ENCODE results near the gene PURB.
"Not testable (repeated sequence)": the region's sequence is repeated elsewhere in the genome, so short reads cannot be mapped to it uniquely, and the experiment has no call there.

Gene PURB

DNA sequence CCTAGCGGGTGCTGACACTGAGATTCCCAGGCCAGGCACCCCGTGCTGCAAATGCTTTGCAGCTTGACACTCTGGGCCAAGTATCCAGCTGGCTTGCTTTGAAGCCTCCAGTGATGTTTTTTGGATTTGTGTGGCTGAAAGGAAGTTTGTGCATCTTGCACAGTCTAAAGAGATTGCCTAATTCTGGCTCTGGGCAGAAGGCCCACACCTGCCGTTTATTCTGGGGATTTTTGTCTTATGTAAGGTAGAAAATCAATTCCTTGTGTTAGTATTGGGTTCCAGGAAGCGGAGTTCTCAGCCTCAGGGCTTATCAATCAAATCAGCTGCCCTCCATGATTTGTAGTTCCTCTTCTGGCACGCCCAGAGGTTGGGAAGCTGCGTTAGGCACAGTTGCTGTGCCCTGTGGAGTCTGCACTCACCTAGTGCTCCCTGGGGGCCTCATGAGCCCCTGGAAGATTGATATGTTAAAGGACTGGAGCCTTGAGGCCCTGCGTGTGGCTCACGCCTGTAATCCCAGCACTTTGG lies 8.4 kb upstream of the PURB start:
- in situ Hi-C loops (cut with HindIII; ENCODE audit: low sequenced_read_pairs) = no loop called here

DNA sequence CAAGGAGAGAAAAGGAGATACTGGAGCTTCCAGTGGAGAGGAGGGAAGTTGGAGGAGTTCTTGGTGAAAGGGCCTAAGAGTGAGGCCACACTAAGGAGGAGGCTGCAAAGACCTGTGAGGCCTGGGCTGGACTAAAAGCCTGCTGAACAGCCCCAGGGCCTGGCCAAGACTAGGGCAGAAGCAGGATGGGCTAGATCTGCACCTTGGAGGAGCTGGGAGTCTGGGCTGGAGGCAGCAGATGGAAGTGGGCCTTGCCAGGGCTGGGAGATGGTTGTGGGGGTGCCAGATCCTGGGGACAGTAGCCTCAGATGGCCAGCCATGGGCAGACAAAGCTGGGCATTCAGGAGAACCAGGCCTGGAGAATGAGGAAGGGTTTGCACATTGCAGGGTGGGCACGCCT lies 6.5 kb upstream of the PURB start:
- in situ Hi-C loops (cut with HindIII; ENCODE audit: low sequenced_read_pairs) = no loop called here

DNA sequence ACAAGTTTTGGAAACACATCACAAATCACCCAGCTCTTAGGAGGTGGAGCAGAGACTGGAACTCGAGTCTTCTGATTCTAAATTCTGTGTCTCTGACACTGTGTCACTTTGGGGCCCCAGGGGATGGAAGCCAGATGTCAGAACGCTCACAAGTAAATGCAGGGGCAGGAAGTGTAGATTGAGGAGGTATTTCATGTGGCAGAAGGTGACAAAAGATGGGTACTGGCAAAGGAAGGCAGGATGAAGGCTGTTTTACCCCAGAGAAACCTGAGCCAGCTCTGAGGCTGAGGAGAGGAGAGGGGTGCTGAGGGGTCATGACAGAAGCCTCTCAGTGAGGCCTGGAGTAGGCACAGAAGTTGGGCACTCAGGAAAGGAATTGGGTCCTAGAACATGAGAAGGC lies 6.0 kb upstream of the PURB start:
- in situ Hi-C loops (cut with HindIII; ENCODE audit: low sequenced_read_pairs) = no loop called here

DNA sequence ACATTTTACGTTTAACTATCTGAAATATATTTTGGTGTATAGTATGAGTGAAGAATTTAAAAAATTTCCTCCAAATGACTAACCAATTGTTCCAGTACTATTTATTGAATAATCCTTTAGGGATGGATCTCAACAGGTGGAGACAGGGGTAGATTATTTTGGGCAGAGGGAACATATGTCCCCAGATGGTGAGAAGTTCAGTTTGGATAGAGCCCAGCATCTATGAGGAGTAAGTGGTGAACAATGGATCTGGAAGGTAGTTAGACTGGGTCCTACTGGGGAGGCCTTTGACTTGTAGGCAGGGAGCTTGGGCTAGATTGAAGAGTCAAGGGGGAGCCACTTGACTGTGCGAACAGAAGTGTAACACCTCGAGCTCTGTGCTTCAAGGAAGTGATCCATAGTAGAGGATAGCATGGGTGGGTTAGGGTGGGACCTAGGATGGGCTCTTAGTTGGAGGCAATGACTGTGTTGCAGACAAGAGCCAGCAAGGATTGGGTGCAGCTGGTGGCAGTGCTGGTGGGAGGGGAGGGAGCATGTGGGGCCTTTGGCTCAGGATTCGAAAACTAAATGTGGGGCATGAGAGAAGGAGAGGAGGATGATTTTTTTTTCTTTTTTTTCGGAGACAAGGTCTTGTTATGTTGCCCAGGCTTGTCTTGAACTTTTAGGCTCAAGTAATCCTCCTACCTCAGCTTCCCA lies 3.9 kb upstream of the PURB start:
- in situ Hi-C loops (cut with HindIII; ENCODE audit: low sequenced_read_pairs) = loop anchor here (10.0 kb wide), 1 partner anchor 76 kb away; no protein-coding TSS in a partner anchor

DNA sequence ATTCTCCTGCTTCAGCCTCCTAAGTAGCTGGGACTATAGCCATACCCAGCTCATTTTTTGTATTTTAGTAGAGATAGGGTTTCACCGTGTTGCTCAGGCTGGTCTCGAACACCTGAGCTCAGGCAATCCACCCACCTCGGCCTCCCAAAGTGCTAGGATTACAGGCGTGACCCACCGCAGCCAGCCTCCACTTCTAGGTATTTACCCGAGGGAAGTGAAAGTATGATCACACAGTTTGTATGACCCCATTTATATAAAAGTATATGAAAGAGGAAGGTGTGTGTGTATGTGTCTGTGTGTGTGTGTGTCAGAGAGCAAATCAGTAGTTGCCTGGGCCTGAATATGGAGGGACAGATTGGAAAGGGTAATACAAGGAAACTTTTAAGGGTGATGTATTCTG lies 2.0 kb upstream of the PURB start:
- in situ Hi-C loops (cut with HindIII; ENCODE audit: low sequenced_read_pairs) = loop anchor here (10.0 kb wide), 1 partner anchor 78 kb away; no protein-coding TSS in a partner anchor

DNA sequence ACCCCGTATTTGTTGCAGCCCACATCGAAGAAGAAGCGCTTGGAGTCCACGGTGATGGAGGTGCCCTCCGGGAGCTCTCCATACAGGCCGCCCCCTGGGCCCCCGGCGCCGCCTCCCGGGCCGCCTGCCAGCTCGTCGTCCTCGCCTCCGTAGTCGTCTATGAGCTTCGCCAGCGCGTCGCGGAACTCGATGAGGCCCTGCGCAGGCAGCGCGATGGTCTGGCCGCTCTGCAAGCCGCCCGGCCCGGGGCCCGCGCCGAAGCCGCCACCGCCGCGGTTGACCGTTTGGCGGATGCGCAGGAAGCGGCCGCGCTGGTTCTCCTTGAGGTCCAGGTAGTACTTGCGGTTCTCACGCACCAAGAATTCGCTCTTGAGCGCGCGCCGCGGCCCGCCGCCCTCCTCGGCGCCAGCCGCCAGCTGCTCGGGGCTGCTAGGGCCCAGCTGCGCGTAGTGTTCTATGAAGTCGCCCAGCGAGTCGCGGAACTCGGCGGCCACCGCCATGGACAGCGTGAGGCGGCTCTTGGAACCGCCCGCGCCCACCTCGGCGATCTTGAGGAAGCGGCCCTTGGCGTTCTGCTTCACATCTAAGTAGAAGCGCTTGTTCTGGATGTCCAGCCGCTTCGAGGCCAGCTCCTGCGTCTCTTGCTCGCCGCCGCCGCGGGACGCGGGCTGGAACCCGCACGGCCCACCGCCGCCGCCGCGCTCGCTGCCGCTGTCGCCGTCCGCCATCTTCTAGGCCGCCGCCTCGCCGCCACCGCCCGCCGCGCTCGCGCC lies 523 bp downstream of the PURB start:
- in situ Hi-C loops (cut with HindIII; ENCODE audit: low sequenced_read_pairs) = loop anchor here (10.0 kb wide), 1 partner anchor 80 kb away; no protein-coding TSS in a partner anchor

DNA sequence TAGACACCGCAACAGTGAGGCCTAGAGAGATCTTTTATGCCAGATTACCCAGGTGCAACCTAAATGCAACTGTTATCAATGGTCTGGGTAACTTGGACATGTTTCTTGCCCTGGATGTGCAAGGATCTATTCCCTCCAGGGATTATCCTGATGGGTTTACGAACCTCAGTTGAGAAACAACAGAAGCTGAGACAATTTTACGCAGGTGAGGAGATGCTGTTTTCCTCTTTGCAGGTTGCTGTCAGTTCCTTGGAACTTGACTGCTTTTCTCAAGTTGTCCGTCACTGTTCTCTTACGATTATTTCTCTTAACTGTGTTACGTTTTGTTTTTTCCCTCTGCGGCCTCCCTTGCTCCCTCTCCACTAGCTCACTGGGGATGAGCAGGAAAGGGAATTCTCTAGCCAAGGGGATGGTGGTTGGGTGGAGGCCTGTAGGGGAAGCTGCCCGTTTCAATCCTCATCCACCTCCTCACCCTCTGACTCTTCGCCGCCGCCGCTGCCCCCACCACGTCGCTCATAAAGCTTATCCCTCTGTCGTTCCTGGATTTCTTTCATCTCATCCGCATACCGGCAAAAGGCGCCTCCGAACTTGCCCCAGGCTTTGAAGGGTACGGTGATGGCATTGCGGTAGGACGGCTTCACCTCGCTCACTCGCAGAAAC lies 1.2 kb downstream of the PURB start:
- in situ Hi-C loops (cut with HindIII; ENCODE audit: low sequenced_read_pairs) = loop anchor here (10.0 kb wide), 1 partner anchor 81 kb away; no protein-coding TSS in a partner anchor

DNA sequence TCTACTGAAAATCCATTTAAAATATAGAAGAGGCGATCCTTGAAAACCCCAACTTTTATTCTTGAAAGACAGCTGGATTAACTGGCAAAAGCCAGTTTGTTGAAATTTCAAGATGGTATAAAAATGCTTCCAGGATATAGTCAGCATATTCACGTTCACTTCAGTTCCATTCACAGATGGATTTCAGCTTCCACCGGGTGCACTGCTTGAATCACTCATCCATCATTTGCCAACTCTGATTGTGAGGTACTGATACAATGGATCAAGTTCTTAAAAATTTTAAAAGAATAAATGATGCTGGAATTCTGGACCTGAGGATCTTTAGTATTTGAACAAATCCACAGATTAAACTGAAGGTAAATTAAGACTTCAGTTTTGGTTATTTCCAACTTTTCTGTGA lies 2.4 kb downstream of the PURB start:
- in situ Hi-C loops (cut with HindIII; ENCODE audit: low sequenced_read_pairs) = loop anchor here (10.0 kb wide), 1 partner anchor 82 kb away; no protein-coding TSS in a partner anchor

DNA sequence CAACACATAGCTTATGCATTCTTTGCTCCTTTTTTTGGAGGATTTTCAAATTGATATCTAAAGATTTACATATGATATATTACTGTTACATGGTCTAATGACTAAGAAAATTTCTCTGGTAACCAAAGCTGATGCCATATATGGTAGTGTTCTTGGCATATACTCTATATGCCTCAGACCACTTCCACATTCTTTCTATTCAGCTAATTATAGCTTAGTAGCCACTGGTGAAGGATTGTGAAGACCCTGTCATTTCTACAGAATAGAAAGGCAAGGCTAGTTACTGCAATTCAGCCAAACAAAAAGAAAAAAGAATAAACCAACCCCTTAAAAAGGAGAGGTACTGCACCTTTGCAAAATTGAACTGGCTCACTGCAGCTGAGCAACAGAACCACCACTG lies 3.7 kb downstream of the PURB start:
- in situ Hi-C loops (cut with HindIII; ENCODE audit: low sequenced_read_pairs) = loop anchor here (10.0 kb wide), 1 partner anchor 83 kb away; no protein-coding TSS in a partner anchor

DNA sequence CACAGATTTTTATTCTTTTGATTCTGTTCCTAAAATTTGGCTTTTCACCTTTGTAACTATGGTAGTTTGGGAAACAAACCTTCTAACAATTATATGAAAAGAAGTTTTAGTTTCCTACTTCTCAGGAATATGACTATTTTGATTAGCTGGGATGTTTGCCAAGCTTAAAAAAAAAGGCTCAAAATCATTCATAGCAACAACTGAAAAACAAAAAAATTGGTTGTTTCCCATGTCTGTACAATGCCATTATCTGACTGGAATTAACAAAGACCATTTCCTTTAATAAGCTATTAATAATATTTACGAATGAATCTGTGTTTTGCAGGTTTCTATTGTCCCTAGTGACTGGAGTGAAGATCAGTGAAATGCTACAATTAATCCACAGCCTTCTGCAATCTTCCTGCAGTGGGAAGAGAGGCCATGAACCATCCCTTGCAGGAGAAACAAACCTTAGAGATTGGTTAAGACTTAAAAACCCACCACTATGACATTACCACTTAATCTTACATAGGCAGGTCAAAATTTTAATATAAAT lies 4.2 kb downstream of the PURB start:
- in situ Hi-C loops (cut with HindIII; ENCODE audit: low sequenced_read_pairs) = loop anchor here (10.0 kb wide), 1 partner anchor 84 kb away; no protein-coding TSS in a partner anchor

DNA sequence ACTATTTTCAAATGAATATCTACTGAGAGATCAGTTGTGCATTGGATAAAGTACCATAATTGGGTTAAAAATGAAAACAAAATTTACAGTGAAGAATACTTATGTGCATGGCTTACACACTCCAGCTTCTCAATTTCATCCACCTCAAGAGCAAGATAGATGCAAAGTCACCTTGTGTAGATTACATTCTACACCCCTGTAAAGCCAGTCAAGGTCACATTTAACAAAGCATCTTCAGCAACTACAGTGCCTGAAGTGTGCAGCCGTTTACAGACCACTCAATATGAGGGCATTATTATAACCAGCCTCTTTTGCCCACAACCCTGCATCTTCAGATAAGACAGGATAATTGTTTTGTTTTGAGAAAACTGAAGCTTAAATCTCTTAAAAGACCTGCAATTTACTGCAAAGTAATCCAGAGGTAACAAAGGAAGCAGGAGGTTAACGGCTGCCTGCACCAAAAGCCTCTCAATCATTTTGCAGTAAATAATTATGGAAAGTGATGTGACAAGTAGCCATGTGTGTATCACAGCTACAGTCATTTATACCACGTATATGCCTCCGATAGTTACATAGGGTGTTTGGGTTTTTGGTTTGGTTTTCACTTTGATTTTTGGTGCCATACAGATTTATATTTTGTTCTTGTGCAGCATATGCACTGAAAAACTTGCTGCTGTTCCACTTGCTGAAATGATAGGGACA lies 4.9 kb downstream of the PURB start:
- in situ Hi-C loops (cut with HindIII; ENCODE audit: low sequenced_read_pairs) = loop anchor here (10.0 kb wide), 1 partner anchor 84 kb away; no protein-coding TSS in a partner anchor

DNA sequence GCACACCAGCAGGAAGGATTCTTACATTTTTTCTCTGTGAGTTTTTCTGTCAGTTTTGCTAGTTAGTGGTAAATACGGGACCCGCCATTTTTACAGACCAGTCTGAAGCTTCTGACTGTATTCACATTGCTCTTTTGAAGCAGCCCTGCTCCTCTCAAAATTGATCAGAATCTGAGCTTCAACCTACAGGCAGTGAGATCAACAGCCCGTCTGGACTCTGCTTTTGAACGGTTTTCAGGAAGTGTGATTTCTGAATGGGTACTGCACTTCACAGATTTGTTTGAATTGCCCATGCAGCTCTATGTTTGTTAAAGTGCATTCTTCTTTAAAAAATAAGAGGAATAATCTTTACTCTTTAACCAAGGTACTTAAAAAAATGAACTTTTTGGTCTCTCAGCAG lies 8.9 kb downstream of the PURB start:
- in situ Hi-C loops (cut with HindIII; ENCODE audit: low sequenced_read_pairs) = no loop called here

DNA sequence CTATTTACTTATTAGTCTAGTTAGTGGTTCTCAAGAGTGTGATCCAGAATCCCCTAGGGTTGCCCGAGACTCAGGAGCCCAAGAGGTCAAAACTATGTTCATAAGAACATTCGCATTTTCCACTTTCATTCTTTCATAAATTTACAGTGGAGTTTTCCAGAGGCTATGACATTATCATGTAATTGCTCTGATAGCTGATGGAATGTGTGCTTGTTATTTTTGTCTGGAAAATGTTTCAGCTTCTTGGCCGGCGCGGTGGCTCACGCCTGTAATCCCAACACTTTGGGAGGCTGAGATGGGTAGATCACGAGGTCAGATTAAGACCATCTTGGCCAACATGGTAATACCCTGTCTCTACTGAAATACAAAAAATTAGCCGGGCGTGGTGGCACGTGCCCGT lies 10.1 kb downstream of the PURB start:
- in situ Hi-C loops (cut with HindIII; ENCODE audit: low sequenced_read_pairs) = no loop called here

DNA sequence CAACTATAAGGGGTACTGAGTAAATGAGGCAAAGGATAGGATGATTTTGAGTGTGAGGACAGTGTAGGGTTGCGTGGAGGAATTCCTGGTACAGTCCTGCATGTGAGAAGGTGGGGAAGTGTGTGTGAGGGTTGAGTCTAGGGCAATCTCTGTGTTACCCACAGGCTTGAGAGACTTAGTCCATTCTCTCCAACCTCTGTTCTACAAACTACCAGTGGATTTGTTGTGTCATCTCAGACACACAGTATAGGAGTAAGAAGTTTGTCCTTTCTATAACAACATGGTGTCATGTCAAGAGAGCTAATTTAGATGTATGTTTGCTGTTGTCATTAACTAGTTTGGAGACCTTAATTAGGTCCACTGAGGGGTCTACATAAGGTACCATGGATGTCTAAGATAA lies 12.5 kb downstream of the PURB start:
- in situ Hi-C loops (cut with HindIII; ENCODE audit: low sequenced_read_pairs) = no loop called here

DNA sequence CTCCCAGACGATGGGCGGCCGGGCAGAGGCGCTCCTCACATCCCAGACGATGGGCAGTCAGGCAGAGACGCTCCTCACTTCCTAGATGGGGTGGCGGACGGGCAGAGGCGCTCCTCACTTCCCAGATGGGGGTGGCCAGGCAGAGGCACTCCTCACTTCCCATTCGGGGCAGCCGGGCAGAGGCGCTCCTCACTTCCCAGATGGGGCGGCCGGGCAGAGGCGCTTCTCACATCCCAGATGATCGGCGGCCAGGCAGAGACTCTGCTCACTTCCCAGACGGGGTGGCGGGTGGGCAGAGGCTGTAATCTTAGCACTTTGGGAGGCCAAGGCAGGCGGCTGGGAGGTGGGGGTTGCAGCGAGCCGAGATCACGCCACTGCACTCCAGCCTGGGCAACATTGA lies 13.4 kb downstream of the PURB start:
- in situ Hi-C loops (cut with HindIII; ENCODE audit: low sequenced_read_pairs) = not testable (repeated sequence)

DNA sequence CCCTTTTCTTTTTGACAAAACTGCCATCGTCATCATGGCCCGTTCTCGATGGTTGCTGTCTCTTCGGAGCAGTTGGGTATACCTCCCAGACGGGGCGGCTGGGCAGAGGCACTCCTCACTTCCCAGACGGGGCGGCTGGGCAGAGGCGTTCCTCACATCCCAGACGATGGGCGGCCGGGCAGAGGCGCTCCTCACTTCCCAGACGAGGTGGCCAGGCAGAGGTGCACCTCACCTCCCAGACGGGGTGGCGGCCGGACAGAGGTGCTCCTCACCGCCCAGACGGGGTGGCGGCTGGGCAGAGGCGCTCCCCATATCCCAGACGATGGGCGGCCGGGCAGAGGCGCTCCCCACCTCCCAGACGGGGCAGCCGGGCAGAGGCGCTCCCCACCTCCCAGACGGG lies 14.6 kb downstream of the PURB start:
- in situ Hi-C loops (cut with HindIII; ENCODE audit: low sequenced_read_pairs) = not testable (repeated sequence)

DNA sequence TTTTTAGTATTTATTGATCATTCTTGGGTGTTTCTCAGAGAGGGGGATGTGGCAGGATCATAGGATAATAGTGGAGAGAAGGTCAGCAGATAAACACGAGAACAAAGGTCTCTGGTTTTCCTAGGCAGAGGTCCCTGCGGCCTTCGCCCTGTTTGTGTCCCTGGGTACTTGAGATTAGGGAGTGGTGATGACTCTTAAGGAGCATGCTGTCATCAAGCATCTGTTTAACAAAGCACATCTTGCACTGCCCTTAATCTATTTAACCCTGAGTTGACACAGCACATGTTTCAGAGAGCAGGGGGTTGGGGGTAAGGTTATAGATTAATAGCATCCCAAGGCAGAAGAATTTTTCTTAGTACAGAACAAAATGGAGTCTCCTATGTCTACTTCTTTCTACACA lies 15.0 kb downstream of the PURB start:
- in situ Hi-C loops (cut with HindIII; ENCODE audit: low sequenced_read_pairs) = not testable (repeated sequence)

DNA sequence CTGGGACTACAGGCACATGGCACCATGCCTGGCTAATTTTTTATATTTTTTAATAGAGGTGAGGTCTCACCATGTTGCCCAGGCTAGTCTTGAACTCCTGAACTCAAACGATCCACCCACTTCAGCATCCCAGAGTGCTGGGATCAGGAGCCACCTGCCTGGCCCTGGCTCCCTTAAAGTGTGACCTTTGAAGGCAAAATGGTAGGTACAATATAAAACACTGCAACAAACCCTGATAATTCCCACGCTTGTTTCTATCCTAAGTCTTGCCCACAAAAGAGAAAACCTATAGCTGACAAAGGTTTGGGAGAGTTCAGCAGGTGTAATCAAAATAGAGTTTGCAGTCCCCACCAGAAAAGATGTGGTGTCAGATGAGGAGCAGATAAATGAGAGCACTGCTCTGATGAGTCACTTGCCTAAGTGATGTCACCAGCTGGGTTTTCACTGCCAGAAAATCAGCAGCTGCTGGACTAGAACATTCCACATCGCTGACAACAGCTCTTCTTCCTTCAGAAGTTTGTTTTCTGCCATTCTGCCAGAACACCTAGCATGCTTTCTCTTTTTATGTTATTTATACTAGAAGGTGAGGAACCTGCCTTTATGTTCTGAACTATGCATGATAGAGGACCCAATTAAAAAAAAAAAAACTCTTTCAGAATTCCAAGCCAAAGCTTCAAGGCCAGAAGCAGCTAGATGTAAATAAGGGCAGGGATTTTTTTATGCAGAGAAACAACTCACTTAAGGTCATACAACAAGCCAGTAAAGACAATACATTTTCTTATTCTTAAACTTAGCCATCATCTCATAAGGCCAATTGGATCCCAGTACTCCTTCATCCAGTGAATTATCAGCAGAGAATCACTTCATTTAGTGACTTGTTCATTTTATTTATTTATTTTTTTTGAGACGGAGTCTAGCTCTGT lies 18.0 kb downstream of the PURB start:
- in situ Hi-C loops (cut with HindIII; ENCODE audit: low sequenced_read_pairs) = no loop called here

DNA sequence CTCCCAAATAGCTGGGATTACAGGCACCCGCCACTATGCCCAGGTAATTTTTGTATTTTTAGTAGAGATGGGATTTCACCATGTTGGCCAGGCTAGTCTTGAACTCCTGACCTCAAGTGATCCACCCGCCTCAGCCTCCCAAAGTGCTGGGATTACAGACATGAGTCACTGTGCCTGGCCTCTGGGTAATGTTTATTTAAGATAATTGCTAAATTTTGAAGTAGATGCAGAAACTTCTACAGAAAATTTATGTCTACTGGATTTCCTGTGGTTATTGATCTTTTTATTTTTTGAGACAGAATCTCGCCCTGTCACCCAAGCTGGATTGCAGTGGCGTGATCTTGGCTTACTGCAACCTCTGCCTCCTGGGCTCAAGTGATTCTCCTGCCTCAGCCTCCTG lies 23.4 kb downstream of the PURB start:
- in situ Hi-C loops (cut with HindIII; ENCODE audit: low sequenced_read_pairs) = not testable (repeated sequence)

All from endothelial cell of hepatic sinusoid (primary cell).